HG03025 (cell line): Measurements from ENCODE around the gene SCAMP1.
"Not testable (repeated sequence)": the region's sequence is repeated elsewhere in the genome, so short reads cannot be mapped to it uniquely, and the experiment has no call there.

Experiments used
- ATAC-seq: cut with Tn5 transposase; IDR thresholded peaks from one replicate; pipeline ENCODE4 v1.9.1; 2021; ENCODE audit warnings: mild to moderate bottlenecking, moderate library complexity; ENCODE audit not compliant: unreplicated experiment, low FRiP score

Gene SCAMP1

DNA sequence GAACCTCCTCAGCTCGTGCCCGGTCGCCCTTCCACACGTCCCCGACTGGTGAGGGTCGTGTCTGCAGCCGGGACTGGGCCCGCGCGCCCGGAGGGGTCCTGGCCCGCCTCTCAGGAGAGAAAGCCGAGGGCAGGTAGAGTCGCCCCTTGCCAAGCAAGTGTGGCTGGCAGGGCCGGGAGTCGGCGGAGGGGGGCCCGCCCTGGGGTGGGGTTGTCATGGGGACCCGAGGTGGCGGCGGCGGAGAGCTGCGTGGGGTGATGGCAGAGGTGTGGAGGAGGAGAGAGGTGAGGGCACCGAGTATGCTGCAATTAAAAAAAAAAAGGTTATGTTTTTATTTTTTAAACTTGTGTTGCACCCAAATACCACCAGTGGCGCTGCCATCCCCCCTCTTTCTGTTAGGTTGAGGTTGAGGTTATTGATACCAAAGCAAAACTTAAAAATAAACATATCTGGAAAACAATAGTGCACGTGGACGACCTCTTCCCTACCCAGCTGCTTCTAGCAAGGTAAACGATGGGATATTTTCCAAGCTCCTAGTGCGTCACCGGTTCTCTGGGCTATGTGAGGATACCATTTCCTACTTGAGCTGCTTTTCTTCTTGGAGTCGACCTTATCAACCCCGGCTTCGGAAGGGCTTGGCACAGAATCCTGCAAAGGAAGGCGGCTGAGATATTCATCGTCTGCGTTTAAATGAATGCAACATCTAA lies 660 bp downstream of the SCAMP1 start:
- ATAC-seq, result peak; percentile 43

DNA sequence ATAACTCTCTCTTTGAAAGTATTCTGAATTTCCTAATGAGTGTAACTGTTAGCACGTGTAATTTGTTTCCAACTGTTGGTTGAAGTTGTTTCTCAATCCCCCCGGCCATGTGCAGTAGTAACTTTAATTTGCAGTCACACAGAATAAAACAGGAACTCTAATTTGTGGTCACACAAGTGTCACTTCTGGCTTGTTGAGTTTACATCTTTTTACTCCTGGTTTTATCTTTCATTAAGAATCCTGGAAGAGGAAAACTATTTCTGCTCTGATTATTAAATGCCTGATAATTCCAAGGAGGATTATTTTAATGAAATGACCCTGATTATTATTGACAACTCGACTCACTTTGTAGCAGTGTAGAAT lies 1.2 kb downstream of the SCAMP1 start:
- ATAC-seq, result no peak

DNA sequence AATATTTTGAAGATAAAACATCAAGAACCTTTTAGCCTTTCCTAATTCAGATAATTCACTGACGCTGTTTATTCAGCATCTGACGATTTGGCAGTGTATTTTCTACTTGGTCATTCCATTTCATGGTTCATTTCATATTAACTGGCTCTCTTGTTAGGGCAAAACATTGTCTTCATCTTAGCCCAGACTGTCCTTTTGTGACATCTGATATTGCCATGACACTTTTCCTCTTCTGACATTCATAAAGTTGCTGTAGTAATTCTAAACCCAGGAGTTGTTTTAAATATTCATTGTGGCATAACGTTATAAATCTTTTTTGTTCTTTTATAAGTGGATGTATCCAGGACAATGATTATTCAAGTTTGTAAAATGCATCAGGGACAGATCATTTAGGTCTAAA lies 1.8 kb downstream of the SCAMP1 start:
- no peak for ATAC-seq

DNA sequence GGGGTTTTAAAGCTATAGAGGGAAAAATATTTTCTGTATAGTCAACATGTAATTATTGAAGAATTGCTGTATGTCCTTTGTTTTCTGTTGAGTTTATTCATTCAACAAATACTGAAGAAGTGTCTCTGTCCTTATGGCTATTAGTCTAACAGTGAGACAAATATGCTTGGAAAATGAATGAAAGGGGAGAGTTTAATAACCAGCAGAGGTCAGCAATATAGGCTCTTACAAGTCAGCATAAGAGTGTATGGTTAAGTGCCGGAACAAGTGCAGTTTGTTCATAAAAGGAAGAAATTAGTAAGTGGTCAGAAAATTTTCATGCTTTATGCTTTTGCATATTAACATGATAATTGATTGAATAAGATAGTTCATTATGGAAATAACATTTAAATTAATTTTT lies 3.6 kb downstream of the SCAMP1 start:
- no peak for ATAC-seq

DNA sequence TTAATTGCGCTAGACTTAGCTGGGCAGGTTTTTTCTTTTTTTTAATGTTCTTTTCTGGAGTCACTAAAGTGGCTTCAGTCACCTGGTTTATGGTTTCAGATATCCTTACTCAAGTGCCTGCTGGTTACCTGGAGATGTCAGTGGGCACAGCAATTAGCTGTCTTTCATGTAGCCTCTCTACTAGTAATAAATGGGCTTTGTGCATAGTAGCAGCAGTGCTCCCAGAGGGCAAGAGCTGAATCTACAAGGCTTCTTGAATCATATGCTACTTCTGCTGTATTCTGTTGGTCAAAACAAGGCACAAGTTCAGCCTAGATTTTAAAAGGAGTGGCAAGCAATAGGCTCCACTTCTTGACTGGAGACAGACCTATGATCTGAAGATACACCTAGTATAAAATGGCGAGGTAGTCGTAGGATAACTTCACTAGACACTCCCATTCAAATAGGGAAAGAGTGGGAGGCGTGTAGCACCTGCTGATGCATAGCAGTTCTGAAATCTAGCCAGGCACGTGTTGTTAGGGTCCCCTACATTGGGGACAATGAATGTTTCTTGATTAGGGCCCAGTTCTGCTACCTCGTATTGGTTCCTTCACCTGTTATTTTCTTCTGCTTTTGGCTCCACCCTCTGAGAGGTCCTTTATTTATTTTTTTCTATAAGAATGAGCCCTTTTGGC lies 7.0 kb downstream of the SCAMP1 start:
- no peak for ATAC-seq

DNA sequence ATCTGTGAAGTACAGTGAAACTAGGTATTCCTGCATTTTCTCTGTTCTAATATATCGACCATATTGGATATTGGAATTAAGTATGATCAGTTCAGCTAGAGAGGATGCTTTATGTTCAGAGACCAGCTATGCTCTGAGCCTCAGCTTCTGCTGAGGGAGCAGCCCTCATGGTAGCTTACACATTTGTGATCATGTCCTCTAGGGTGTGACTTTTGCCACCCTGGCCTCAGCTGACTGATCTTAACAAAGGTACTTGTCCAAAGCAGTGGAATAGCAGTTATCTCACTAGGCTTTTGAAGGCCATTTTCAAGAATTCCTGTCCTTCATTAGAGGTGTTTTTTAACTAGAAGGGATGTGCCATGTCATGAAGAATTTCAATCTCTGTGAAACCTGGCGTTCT lies 9.3 kb downstream of the SCAMP1 start:
- ATAC-seq, result no peak

DNA sequence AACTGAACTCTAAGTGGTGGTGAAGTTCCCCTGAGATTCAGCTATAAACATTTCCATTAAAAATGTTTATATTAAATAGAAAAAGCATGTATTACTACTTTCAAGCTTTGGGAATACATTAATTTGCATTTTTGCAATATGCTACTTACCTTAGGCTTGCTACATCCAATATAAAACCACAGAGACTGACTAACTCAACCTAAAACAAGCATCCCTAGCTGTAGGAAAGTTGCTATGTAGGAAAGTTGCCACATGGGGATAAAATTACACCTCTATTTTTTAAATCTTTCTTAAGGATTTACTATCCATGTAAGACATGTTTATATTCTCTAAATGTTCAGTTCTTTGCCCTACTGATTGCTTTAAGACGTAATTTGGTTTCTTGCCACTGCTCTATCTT lies 12.8 kb downstream of the SCAMP1 start:
- ATAC-seq, result no peak

DNA sequence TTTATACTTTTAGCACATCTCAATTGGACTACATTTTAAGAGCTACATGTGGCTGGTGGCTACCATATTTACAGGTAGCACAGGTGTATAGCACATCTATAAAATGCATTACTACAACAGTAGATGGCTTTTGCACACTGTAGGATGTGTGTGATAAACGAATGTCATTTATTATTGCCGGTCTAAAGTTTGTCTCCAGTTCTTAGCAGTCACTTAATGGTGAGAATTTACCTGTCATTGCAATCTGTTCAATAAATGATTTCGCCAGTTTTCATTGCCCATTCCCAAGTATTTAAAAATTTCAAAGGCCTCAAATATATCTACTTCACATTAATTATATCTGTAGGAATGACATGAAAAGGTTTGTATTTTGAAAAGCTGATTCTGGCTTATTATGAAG lies 15.9 kb downstream of the SCAMP1 start:
- no peak for ATAC-seq

DNA sequence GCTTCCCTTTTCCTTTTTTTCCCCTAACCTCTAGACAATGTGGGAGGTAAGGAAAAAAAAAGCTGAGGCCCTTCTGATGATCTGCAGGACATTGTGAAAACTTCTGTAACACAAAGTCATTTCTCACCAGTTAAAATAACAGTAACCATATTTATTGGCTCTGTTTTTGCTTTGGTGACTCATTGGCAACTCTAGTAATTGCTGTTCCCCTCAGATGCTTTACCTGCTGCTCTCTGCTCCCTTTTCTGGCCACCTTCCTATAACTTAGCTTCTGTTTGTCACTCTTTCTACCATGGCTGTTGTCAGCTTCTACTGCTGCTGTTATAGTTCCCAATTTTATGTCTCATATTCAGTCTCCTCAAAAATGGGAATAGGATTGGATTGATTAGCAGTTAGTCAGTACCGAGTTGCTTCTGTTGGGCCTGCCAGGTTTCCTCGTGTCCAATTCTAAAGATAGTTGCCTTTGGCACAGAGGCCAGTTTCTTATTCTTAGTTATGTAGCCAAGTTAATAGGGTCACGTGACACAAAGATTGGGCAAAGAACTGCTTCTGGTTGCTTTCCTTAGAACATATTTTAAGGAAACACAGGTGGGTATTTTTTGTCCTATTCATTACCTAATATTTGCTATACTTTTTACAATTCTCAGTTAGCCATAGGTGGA lies 16.8 kb downstream of the SCAMP1 start:
- no peak for ATAC-seq

DNA sequence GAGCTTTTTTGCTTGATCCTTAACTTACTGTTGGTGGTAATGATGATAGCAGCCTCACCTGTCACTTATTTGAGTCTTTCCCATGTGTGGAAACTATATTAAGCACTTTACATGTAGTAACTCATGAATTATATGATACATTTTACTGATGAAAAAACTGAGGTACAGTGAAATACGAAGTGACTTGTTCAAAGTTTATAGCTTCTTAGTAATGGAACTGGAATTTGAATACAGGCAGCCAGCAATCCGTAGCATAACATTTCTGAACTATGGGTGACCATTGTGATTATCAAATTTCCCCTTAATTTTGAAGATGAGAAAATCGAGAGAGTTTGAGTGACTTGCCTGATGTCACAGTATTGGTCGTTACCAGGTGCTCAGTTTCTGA lies 17.3 kb downstream of the SCAMP1 start:
- ATAC-seq, result no peak

DNA sequence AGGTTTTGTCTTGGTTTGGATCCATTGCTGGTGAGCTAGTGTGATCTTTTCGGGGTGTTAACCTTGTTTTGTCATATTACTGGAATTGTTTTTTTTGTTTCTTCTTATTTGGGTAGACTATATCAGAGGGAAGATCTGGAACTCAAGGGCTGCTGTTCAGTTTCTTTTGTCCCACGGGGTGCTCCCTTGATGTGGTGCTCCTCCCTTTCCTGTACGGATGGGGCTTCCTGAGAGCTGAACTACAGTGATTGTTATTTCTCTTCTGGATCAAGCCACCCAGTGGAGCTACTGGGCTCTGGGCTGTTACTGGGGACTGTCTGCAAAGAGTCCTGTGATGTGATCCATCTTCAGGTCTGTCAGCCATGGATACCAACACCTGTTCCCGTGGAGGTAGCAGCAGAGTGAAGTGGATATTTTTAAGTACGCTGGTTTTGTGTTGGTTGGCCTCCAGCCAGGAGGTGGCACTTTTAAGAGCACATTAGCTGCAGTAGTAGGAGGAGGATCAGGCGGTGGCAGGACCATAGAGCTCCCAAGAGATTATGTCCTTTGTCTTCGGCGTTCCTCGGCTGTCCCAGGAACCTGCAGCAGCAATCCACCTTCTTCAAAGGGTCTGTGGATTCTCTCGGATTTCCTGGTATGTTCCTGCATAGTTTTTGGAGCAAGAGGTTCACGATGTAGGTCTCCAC lies 27.2 kb downstream of the SCAMP1 start:
- no peak for ATAC-seq

DNA sequence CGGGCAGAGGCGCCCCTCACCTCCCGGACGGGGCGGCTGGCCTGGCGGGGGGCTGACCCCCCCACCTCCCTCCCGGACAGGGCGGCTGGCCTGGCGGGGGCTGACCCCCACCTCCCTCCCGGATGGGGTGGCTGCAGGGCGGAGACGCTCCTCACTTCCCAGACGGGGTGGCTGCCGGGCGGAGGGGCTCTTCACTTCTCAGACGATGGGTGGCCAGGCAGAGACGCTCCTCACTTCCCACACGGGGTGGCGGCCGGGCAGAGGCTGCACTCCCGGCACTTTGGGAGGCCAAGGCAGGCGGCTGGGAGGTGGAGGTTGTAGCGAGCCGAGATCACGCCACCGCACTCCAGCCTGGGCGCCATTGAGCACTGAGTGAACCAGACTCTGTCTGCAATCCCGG lies 30.9 kb downstream of the SCAMP1 start:
- not testable (repeated sequence) for ATAC-seq

DNA sequence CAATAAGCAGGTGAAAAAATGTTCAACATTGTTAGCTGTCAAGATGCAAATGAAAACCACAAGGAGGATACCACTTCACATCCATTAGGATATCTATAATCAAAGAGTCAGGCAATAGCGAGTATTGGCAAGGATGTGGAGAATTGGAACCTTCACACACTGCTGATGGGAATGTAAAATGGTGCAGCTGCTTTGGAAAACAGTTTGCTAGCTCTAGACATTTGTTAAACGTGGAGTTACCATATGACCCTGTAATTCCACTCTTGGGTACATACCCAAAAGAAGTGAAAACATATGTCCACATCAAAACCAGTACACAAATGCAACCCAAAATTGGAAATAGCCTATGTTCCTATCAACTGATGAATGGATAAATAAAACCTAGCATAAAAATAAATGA lies 37.4 kb downstream of the SCAMP1 start:
- no peak for ATAC-seq

DNA sequence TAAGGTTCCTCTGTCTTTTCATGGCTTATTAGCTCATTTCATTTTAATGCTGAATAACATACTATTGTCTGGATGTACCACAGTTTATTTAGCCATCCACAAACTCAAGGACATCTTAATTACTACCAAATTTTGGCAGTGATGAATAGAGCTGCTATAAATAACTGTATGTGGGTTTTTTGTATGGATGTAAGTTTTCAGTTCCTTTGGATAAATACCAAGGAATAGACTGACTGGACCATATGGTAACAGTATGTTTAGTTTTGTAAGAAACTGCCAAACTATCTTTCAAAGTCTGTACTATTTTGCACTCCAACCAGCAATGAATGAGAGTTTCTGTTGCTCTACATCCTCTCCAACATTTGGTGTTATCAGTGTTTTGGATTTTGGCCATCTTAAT lies 38.7 kb downstream of the SCAMP1 start:
- no peak for ATAC-seq

DNA sequence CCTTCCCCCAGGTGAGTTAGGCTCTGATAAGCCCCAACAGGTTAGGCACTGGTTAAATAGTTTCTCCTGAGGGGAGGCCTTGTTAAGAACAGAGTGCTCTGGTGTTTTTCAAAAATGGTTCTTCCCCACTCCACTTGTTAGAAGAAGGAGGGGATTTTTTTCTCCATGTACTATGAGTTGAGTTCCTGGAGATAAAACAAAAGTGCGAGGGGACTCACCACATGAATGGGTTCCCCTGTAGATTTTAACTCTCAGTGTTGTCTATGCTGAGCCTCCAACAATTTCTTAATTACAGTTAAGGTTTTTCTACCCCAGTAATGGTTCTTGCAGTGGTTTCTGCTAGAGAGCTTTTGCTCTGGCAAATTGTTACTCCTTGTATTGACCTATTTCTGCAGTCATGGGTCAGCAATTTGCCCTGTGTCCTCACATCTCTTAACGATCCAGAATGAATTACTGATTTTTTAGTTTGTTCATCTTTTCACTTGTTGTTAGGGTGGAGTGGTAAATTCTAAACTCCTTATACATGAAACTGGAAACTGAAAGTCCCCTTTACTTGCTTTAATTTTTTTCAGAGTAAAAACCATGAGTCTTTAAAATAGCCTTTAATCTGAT lies 44.4 kb downstream of the SCAMP1 start:
- no peak for ATAC-seq

DNA sequence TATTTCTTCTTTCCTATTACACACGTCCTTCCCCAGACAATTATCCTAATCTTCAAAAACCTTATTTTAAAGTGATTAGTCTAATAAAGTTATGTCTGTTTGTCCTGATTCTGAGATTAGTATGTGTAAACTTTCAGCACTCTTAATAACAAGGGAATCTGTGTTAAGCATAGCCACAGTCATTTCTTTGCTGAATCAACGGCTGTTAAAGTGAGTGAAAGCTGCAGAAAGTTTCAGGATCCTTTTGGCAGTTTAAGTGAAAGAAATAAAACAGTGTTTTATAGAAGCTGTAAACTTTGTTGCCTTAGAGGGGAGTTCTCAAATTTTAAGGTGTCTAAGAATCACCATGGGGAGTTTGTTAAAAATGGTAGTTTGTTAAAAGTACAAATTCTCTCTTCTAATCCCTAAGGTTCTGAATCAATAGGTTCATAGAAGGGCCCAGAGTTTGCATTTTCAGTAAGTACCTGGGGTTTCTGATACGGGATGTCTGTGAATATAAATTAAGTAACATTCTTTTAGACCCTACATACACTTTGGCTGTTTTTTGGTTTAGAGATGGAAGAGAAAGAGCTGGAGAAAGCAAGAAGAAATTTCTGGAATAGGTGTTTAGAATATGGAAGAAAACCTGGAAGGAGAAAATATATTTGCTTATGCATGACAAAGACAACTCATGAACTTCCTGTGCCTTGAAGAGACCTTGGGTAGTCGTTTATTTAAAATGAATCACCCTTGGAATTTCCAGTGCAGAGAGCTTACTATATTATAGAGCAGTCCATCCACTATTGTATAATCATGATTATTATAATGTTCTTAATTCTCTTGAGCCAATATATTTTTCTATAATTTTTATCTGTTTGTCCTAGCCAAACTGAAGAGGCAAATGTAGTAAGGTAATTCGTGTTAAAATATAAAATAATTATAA lies 45.7 kb downstream of the SCAMP1 start:
- no peak for ATAC-seq

DNA sequence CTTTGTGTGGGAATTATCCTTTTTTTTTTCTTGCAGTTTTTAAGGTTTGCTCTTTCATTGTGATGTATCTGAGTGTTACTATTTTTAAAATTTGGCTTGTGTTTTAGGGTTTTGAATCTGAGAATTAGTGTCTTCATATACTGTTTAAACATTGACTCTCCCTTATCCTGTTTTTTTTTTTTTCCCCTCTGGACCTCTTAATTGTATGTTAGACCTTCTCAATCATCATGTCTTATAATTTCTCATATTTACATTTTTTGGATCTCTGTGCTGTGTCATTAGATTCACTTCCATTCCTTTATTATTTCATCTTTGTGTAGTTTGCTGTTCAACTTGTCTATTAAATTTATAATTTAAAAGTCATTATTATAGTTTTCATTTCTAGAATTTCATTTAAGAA lies 47.0 kb downstream of the SCAMP1 start:
- ATAC-seq, result no peak

DNA sequence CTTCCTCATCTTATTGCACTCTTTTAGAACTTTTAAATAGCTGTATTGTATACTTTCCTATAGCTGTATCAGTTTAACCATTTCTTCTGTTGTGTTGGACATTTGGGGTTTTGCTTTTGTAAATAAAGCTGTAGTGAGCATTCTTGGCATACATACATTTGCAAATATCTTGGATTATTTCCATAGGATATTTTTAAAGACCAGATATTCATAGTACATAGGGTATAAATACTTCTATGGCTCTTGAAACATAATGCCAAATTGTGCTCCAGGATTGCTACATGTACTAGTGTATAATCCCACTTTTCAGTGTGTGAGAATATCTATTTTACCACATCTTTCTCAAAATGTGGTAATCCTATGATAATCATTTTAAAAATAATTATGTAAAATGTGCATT lies 51.2 kb downstream of the SCAMP1 start:
- ATAC-seq, result no peak

DNA sequence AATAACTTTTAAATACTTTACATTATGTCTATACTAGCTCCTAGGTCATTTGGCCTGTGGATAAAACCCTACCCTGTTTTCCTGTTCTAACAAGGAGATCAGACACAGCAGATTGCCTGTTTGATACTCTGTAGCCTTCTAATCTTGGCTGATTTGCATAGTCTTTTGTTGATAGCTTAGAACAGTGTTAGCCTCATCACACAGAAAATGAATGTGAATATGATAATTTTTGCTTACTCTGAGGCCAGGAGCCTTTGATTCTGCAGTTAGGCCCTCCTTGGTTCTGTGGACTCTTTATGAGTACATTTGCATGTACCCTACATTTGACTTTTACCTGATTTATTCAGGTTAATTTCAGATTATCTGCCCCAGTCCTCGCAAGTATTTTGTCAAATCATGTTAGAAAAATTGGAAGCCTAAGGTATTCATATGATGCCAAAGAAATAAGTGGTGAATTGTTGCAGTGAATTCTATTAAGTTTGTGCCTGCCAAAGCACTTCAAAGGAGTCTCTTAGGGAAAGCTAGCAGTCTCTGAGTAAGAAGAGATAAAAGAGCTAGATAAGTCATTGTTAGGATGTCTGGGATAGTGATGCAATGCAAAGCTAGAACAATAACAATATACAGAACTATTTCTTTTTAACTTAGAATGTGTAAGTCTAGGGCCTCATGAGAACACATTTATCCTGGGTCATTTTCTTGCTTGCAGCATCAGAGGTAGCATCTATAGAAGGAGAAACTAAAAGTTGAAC lies 56.4 kb downstream of the SCAMP1 start:
- no peak for ATAC-seq
